ENCODE measurements around the gene BCKDHB. TPM values are rescaled to one million over a fixed set of nuclear protein-coding genes. Genes with fewer than 3 reads are reported as not detected.

Gene BCKDHB
- total and polyA plus RNA-seq, 2 of the 4 experiments (the other 2 are of a cell fraction), result 11.2 to 11.8 TPM

- ChIA-PET POLR2A (ENCODE audit: unreplicated experiment) (no interaction called here), CTCF (no interaction called here)
- no TSS peak for BruUV-seq (replicated peaks)
- WGBS, 2 experiments (ENCODE audit: extremely low coverage in 2 of 2, insufficient read length in 1 of 2), result 71% methylated on average over 1 of the region's 2 CpGs; no CpG with 5 or more reads in 1 of the 2 experiments
- Histone ChIP-seq H3K56ac (ENCODE audit: extremely low read depth, insufficient read depth, low read length) (no peak overlapping the region), H3K9me1 (ENCODE audit: insufficient read depth, low read length) (no peaks in the 10 kb centered on the region), H2BK5ac (ENCODE audit: low read depth, low read length, poor library complexity, severe bottlenecking) (peak overlapping the region; percentile 41), H3K9me3 (ENCODE audit: control insufficient read depth, insufficient read depth, low read length) (no peaks in the 10 kb centered on the region), H2AFZ (replicated peaks; ENCODE audit: low read length, poor library complexity) (no peak overlapping the region), H3K9ac (ENCODE audit: low read depth, low read length) (no peak overlapping the region), H2BK20ac (ENCODE audit: low read depth, low read length) (no peak overlapping the region), H2AK9ac (replicated peaks; ENCODE audit: low read depth, low read length, poor library complexity) (no peak overlapping the region), H3K4me1 (ENCODE audit: control insufficient read depth, insufficient read depth, low read length) (0 out of 2 replicates have a peak, but pooled peaks cover 2% of the 10 kb centered on the region), H3K18ac (ENCODE audit: low read depth, low read length) (peak overlapping the region; percentile 27; the same call in 1 of the 2 replicates), H3K23ac (ENCODE audit: low read depth, low read length) (no peak overlapping the region), H2AK5ac (ENCODE audit: low read depth, low read length) (no peak overlapping the region), H3K4ac (ENCODE audit: low read depth, low read length) (no peak overlapping the region), H3K27ac (ENCODE audit: insufficient read depth, low read length) (no peak overlapping the region), H3K27me3 (ENCODE audit: control insufficient read depth, insufficient read depth, low read length) (no peaks in the 10 kb centered on the region), H4K91ac (ENCODE audit: insufficient read depth, low read depth, low read length) (no peak overlapping the region), H3K14ac (replicated peaks; ENCODE audit: low read depth, low read length) (0 out of 2 replicates have a peak overlapping the region, but pooled peaks have one; percentile 11), H3K79me1 (ENCODE audit: low read depth in 1 of 2, low read length in 2 of 2) (no peaks in the 10 kb centered on the region), H4K8ac (ENCODE audit: low read depth in 2 of 2, low read length in 2 of 2) (no peak overlapping the region), H4K20me1 (ENCODE audit: insufficient read depth, low read length) (no peaks in the 10 kb centered on the region), H3K4me2 (ENCODE audit: low read depth, low read length) (no peak overlapping the region), H4K5ac (ENCODE audit: low read depth, low read length) (no peak overlapping the region), H2BK120ac (ENCODE audit: low read depth, low read length) (0 out of 2 replicates have a peak overlapping the region, but pooled peaks have one; percentile 23), H3K4me3 (ENCODE audit: insufficient read depth, low read depth, low read length) (no peak overlapping the region), H3K36me3 (ENCODE audit: control insufficient read depth, insufficient read depth, low read length) (no peaks in the 10 kb centered on the region), H2BK15ac (ENCODE audit: low read depth, low read length) (no peak overlapping the region)
- peak; percentile 40; the same call in 1 of the 2 replicates for TF ChIP-seq CEBPB (IDR thresholded peaks at IDR 0.05; ENCODE audit: low read depth, low read length)
- no peak for TF ChIP-seq MXI1 (IDR thresholded peaks at IDR 0.05; ENCODE audit: borderline replicate concordance, low read depth, low read length)
- ATAC-seq (ENCODE audit: low read depth) (peak; percentile 49; the same call in 1 of the 2 replicates), DNase-seq (peak; percentile 49)
- dilution Hi-C loops (cut with HindIII; ENCODE audit: low sequenced_read_pairs, unreplicated experiment), result no loop called here
- in situ Hi-C loops (cut with MboI; ENCODE audit: low sequenced_read_pairs), result no loop called here
- intact Hi-C loops (cut with micrococcal nuclease), result no loop called here
Observed at GRCh38 chr6:80280262-80281010, 174.0 kb downstream of the BCKDHB start.

Data from IMR-90 (cell line).